Bronchial epithelial cell (primary cell): ENCODE measurements around the gene ZFAND2B. TPM values are rescaled to one million over a fixed set of nuclear protein-coding genes. Genes with fewer than 3 reads are reported as not detected.

Experiments
- DNase-seq: peaks from one replicate; pipeline ENCODE4 v3.0.0-alpha.2; 2010; ENCODE audit warnings: low read depth
- FAIRE-seq: peaks from 2 replicates; lab custom pipeline; 2011; peaks lifted over from hg19 to GRCh38; lab: Jason Lieb, UNC
- H3K27me3 ChIP-seq: 2 replicates; pipeline ENCODE4 v1.5.1; 2011; ENCODE audit warnings: low read length; ENCODE audit not compliant: control insufficient read depth, insufficient read depth
- H3K36me3 ChIP-seq: 2 replicates; pipeline ENCODE4 v1.5.1; 2011; ENCODE audit warnings: low read length; ENCODE audit not compliant: control insufficient read depth, insufficient read depth
- H3K4me3 ChIP-seq: 2 replicates; pipeline ENCODE4 v1.5.1; 2011; ENCODE audit warnings: mild to moderate bottlenecking, low read depth, low read length, control low read depth
- CTCF ChIP-seq: IDR thresholded peaks from 2 replicates; pipeline ENCODE4 v1.5.1; 2011; ENCODE audit warnings: mild to moderate bottlenecking, moderate library complexity, low read length, control low read depth, inconsistent platforms; ENCODE audit not compliant: insufficient read depth, severe bottlenecking
- total RNA-seq: library from RNA; depleted of rRNA; stranded (reverse); fragments of >200 nt; gene quantifications from 2 replicates; pipeline ENCODE4 v1.2.1, GENCODE V29; 2014

ZFAND2B gene
- total RNA-seq, 1 donor from 2014 or later = 59.8 TPM

- TF ChIP-seq CTCF = no peak
- FAIRE-seq = no peak
- H3K36me3 ChIP-seq = peaks cover 27% of the 10 kb centered on the region
- DNase-seq = peak; percentile 55
- no peaks in the 10 kb centered on the region for H3K27me3 ChIP-seq
- H3K4me3 ChIP-seq = peak overlapping the region; percentile 80
These were observed 23.5 kb downstream of the ZFAND2B start for GRCh38 chr2:219230059-219230540.

DNA sequence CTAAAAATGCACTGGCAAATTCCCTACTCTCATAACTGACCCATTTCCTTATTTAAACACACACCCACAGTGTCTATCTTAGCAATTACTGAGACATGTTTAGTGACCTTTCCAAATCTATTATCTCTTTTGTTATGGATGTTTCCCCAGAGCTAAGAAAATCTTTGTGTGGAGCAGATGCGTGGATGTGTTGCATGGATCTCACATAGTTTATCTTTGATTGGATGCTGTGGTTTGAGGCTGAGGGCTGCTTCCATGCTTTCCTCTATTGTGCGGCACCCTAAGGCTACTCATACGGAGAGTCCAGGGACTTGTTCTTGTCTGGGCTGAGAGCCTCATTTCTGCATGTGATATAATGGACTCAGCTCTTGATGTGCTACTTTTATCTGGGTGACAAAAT is 27.7 kb downstream of the ZFAND2B start:
- no peak overlapping the region for H3K4me3 ChIP-seq
- no peaks in the 10 kb centered on the region for H3K27me3 ChIP-seq
- FAIRE-seq (no peak), DNase-seq (no peak)
- peaks cover 36% of the 10 kb centered on the region for H3K36me3 ChIP-seq
- TF ChIP-seq CTCF = no peak

- no peaks in the 10 kb centered on the region for H3K27me3 ChIP-seq
These were observed 36.7 kb downstream of the ZFAND2B start for GRCh38 chr2:219243291-219243761.

DNA sequence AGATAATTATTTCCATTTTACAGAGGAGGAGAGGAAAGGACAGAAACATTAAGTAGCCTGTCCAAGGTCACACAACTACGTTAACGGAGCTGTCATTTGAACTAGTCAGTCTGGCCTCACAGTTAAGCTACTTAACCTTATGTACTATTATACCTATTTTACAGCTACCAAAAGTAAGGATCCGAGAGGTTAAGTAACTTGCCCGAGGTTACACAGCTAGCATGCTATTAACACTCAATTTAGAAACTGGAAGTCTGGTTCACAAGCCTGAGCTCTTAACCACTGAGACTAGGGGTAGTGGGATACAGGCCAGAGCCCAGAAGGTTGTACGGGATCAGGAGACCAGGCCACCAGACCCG is 38.2 kb downstream of the ZFAND2B start:
- Histone ChIP-seq H3K36me3 (peaks cover 6% of the 10 kb centered on the region), H3K4me3 (peak overlapping the region; percentile 57), H3K27me3 (no peaks in the 10 kb centered on the region)
- FAIRE-seq = no peak
- no peak for TF ChIP-seq CTCF
- no peak for DNase-seq

More at GRCh38 chr2:219243291-219243761, 36.7 kb downstream of the ZFAND2B start:
- FAIRE-seq (no peak), DNase-seq (no peak)
- TF ChIP-seq CTCF = no peak
- H3K36me3 ChIP-seq = peaks cover 4% of the 10 kb centered on the region
- no peak overlapping the region for H3K4me3 ChIP-seq

DNA sequence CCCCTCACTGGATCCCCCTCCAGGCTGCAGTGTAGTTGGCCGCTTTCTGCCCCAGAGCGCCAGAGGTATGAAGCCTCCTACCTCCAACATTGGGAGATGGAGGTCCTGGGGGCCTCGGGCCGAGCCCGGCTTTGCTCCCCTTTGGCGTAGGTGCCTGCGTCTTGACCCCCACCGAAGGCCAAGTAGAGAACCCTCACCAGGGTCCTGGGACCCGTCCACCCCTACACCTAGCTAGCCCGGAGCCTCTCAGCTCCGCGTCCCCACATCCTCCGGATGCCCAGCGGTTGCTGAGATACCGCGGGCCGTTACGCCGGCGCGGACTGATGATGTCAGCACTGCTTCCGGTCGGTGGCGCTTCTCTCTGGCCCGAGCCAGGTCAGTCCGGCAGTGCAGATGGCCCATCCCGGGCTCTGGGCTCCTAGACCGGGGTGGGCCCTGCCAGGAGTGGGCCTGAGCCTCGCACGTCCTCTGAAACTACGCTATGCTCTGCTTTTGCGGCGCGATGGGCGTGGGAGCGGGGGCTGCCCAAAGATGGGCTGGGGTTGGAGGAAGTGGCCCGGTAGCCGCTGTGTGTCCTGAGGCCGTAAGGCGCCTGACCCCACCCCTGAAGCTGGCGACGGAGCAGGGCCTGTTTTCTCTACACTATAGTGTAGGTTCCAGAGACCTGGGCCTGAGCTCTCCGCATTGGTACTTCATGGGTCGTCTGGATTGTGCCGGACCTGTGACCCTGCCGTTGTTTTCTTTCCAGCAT is 38.7 kb downstream of the ZFAND2B start, which contains the start of the genes GLB1L and STK16:
Gene GLB1L (minus strand): TSS at position 297 of the 751 bp plus-strand sequence. CDS start 1,871 bp downstream, outside the sequence.
Gene STK16 (plus strand): TSS at position 332 of the 751 bp plus-strand sequence. CDS start 521 bp downstream, outside the sequence.
- DNase-seq = peak; percentile 70
- FAIRE-seq = no peak
- peak within 1 kb of the TSS; percentile 57 for H3K4me3 ChIP-seq
- TF ChIP-seq CTCF = no peak
- peaks cover 10% of the 10 kb centered on the region for H3K36me3 ChIP-seq
- H3K27me3 ChIP-seq = no peaks in the 10 kb centered on the region

GRCh38 chr2:219245899-219246230 is 39.3 kb downstream of the ZFAND2B start:
- FAIRE-seq (no peak), DNase-seq (no peak)
- H3K4me3 ChIP-seq = peak overlapping the region; percentile 57
- peaks cover 13% of the 10 kb centered on the region for H3K36me3 ChIP-seq
- no peaks in the 10 kb centered on the region for H3K27me3 ChIP-seq
- no peak for TF ChIP-seq CTCF
